Measurements from ENCODE around the gene GRM7. TPM values are rescaled to one million over a fixed set of nuclear protein-coding genes. Genes with fewer than 3 reads are reported as not detected.

The GRM7 gene
- total and polyA plus RNA-seq, 4 donors = 0.08 to 0.33 TPM; not detected in 2

- no peak for TF ChIP-seq REST (IDR thresholded peaks at IDR 0.05)
Measured at GRCh38 chr3:6821411-6821810, 39.5 kb upstream of the GRM7 start (continued).

GRCh38 chr3:6825524-6825923 is 35.4 kb upstream of the GRM7 start:
- DNase-seq (ENCODE audit: low spot score) = no peak
- no peak overlapping the region for H3K9ac ChIP-seq (ENCODE audit: low read depth in 1 of 2, low read length in 2 of 2)
- TF ChIP-seq RXRA (IDR thresholded peaks at IDR 0.05) (no peak), TAF1 (conservative IDR thresholded peaks at IDR 0.05) (no peak), CTCF (IDR thresholded peaks at IDR 0.05; ENCODE audit: low read depth, low read length, missing input control) (peak; percentile 46), RAD21 (IDR thresholded peaks at IDR 0.05) (peak; percentile 70 to 79), HNF4G (IDR thresholded peaks at IDR 0.05) (no peak)
- H3K4me3 ChIP-seq (ENCODE audit: low read depth in 1 of 3, low read length in 3 of 3) = no peak overlapping the region
- WGBS = 16% methylated on average over 1 of the region's 1 CpG
- H3K27me3 ChIP-seq (ENCODE audit: control insufficient read depth in 4 of 4, insufficient read depth in 4 of 4, low read length in 3 of 4) = no peaks in the 10 kb centered on the region
- no peaks in the 10 kb centered on the region for H3K36me3 ChIP-seq (ENCODE audit: control insufficient read depth in 4 of 4, insufficient read depth in 3 of 4, low read depth in 1 of 4, low read length in 3 of 4)
- H3K27ac ChIP-seq (ENCODE audit: low read depth in 1 of 2, low read length in 2 of 2) = no peak overlapping the region
- no peaks in the 10 kb centered on the region for H3K9me3 ChIP-seq (ENCODE audit: control insufficient read depth in 4 of 4, low read length in 3 of 4)
- H3K4me1 ChIP-seq (ENCODE audit: control insufficient read depth in 4 of 4, insufficient read depth in 4 of 4, low read length in 3 of 4) = no peaks in the 10 kb centered on the region

GRCh38 chr3:6827453-6827852 is 33.5 kb upstream of the GRM7 start:
- no peaks in the 10 kb centered on the region for H3K9me3 ChIP-seq (ENCODE audit: control insufficient read depth in 4 of 4, low read length in 3 of 4)
- no peaks in the 10 kb centered on the region for H3K36me3 ChIP-seq (ENCODE audit: control insufficient read depth in 4 of 4, insufficient read depth in 3 of 4, low read depth in 1 of 4, low read length in 3 of 4)
- no peak overlapping the region for H3K9ac ChIP-seq (ENCODE audit: low read depth in 1 of 2, low read length in 2 of 2)
- TF ChIP-seq NR2F2 (IDR thresholded peaks at IDR 0.05) (no peak), RXRA (IDR thresholded peaks at IDR 0.05) (no peak), EGR1 (IDR thresholded peaks at IDR 0.05; ENCODE audit: low read depth in 2 of 2) (no peak), FOXA2 (IDR thresholded peaks at IDR 0.05) (no peak), TAF1 (conservative IDR thresholded peaks at IDR 0.05) (no peak), CTCF (IDR thresholded peaks at IDR 0.05; ENCODE audit: low read depth, low read length, missing input control) (no peak), GABPA (IDR thresholded peaks at IDR 0.05 in 1 of 2, conservative IDR thresholded peaks at IDR 0.05 in 1 of 2) (no peak), MAX (IDR thresholded peaks at IDR 0.05) (no peak), HNF4G (IDR thresholded peaks at IDR 0.05) (no peak), RAD21 (IDR thresholded peaks at IDR 0.05) (no peak), REST (IDR thresholded peaks at IDR 0.05) (no peak), ZBTB33 (IDR thresholded peaks at IDR 0.05) (no peak)
- H3K27me3 ChIP-seq (ENCODE audit: control insufficient read depth in 4 of 4, insufficient read depth in 4 of 4, low read length in 3 of 4) = no peaks in the 10 kb centered on the region
- H3K27ac ChIP-seq (ENCODE audit: low read depth in 1 of 2, low read length in 2 of 2) = no peak overlapping the region
- 69% methylated on average over 6 of the region's 6 CpGs for WGBS
- DNase-seq (ENCODE audit: low spot score) = no peak
- H3K4me3 ChIP-seq (ENCODE audit: low read depth in 1 of 3, low read length in 3 of 3) = no peak overlapping the region
- H3K4me1 ChIP-seq (ENCODE audit: control insufficient read depth in 4 of 4, insufficient read depth in 4 of 4, low read length in 3 of 4) = no peaks in the 10 kb centered on the region

All from liver (tissue), 9 donors.